Measurements from ENCODE around the gene TMEM243.

- TF ChIP-seq EZH2phosphoT487 (IDR thresholded peaks at IDR 0.05; ENCODE audit: insufficient read depth, low read depth) (no peak), EZH2 (IDR thresholded peaks at IDR 0.05; ENCODE audit: insufficient read depth, poor library complexity, severe bottlenecking) (no peak)
Observed at GRCh38 chr7:87218796-87219544, 562 bp downstream of the TMEM243 start.
